Ovary (tissue), 1 donor: ENCODE measurements around the gene MRPL10.

Source experiments
- EP300 ChIP-seq: sonication (generic); formaldehyde crosslinking; IDR thresholded peaks from one replicate; pipeline ENCODE4 v1.6.1; 2017; ENCODE audit warnings: antibody characterized with exemption
- POLR2A ChIP-seq: fragments of 450-650 bp; IDR thresholded peaks from one replicate; pipeline ENCODE4 v1.6.1; 2017; ENCODE audit warnings: antibody characterized with exemption, mild to moderate bottlenecking, moderate library complexity

GRCh38 chr17:47879028-47879585 lies 47.8 kb upstream of the MRPL10 start:
- TF ChIP-seq EP300, result no peak
- no peak for TF ChIP-seq POLR2A
